ENCODE measurements around the gene OSM.

The OSM gene

GRCh38 chr22:30266445-30267381 is at the start of gene OSM:
OSM (minus strand) TSS chr22:30266851; CDS start chr22:30266799, 52 bp downstream.
- no peak for DNase-seq

- no peak for DNase-seq
Observed at GRCh38 chr22:30315962-30316576, 49.4 kb upstream of the OSM start.

GRCh38 chr22:30314915-30315314 is 48.3 kb upstream of the OSM start:
- DNase-seq: no peak

GRCh38 chr22:30313527-30314363 is 47.1 kb upstream of the OSM start:
- no peak for DNase-seq

GRCh38 chr22:30312053-30312452 is 45.4 kb upstream of the OSM start:
- no peak for DNase-seq

- no peak for DNase-seq
Observed at GRCh38 chr22:30310881-30311771, 44.5 kb upstream of the OSM start.

- no peak for DNase-seq
Observed at GRCh38 chr22:30309951-30310741, 43.5 kb upstream of the OSM start.

- DNase-seq: no peak
Observed at GRCh38 chr22:30308518-30309230, 42.0 kb upstream of the OSM start.

GRCh38 chr22:30308093-30308492 is 41.4 kb upstream of the OSM start:
- no peak for DNase-seq

GRCh38 chr22:30307041-30307574 is 40.5 kb upstream of the OSM start:
- no peak for DNase-seq

GRCh38 chr22:30306627-30307011 is 40.0 kb upstream of the OSM start:
- DNase-seq: no peak

GRCh38 chr22:30305906-30306626 is 39.4 kb upstream of the OSM start:
- DNase-seq: no peak

GRCh38 chr22:30305519-30305905 is 38.9 kb upstream of the OSM start:
- no peak for DNase-seq

- no peak for DNase-seq
Observed at GRCh38 chr22:30304495-30305244, 38.0 kb upstream of the OSM start.

- no peak for DNase-seq
Observed at GRCh38 chr22:30302810-30303138, 36.1 kb upstream of the OSM start.

GRCh38 chr22:30301995-30302809 is 35.6 kb upstream of the OSM start:
- no peak for DNase-seq

GRCh38 chr22:30299322-30299721 is 32.7 kb upstream of the OSM start:
- DNase-seq: no peak

- peak; percentile 43 for DNase-seq
Observed at GRCh38 chr22:30297991-30298701, 31.5 kb upstream of the OSM start.

All from NCI-H146 (cell line).